ENCODE results near the gene ZNF536. TPM values are rescaled to one million over a fixed set of nuclear protein-coding genes. Genes with fewer than 3 reads are reported as not detected.

The ZNF536 gene
- total RNA-seq, 1 donor from 2014 or later, result 9.2 TPM

DNA sequence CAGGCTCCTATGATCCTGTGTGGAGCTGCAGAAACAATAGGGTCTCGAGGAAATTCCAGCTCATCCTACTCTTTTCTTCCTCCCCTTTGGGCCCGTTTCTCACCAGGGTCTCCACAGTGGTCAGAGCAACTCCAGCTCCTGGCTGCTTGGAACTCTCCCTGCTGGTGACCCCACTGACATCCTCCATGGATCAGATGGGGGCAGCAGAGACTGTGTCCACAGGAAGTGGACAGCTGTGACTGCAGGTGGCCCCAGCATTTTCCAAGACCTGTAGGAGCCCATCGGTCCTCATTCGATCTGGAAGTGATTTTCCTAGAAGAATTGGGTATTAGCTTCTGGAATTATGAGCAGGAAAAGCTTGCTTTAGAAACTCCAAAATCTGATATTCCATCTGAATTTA, 208.5 kb downstream of the ZNF536 start:
- peaks cover 27% of the 10 kb centered on the region for H3K27me3 Mint-ChIP-seq
- no peak overlapping the region for H3K4me3 Mint-ChIP-seq
- no peak for DNase-seq (ENCODE audit: extremely low spot score, unreplicated experiment)
- no peak overlapping the region for H3K27ac Mint-ChIP-seq
- H3K9me3 Mint-ChIP-seq, result peaks cover 2% of the 10 kb centered on the region
- TF ChIP-seq, protein P1, sequence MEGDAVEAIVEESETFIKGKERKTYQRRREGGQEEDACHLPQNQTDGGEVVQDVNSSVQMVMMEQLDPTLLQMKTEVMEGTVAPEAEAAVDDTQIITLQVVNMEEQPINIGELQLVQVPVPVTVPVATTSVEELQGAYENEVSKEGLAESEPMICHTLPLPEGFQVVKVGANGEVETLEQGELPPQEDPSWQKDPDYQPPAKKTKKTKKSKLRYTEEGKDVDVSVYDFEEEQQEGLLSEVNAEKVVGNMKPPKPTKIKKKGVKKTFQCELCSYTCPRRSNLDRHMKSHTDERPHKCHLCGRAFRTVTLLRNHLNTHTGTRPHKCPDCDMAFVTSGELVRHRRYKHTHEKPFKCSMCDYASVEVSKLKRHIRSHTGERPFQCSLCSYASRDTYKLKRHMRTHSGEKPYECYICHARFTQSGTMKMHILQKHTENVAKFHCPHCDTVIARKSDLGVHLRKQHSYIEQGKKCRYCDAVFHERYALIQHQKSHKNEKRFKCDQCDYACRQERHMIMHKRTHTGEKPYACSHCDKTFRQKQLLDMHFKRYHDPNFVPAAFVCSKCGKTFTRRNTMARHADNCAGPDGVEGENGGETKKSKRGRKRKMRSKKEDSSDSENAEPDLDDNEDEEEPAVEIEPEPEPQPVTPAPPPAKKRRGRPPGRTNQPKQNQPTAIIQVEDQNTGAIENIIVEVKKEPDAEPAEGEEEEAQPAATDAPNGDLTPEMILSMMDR (conservative IDR thresholded peaks at IDR 0.05), result no peak
- no peaks in the 10 kb centered on the region for H3K36me3 Mint-ChIP-seq
- H3K4me1 Mint-ChIP-seq (ENCODE audit: unreplicated experiment), result peaks cover 20% of the 10 kb centered on the region

DNA sequence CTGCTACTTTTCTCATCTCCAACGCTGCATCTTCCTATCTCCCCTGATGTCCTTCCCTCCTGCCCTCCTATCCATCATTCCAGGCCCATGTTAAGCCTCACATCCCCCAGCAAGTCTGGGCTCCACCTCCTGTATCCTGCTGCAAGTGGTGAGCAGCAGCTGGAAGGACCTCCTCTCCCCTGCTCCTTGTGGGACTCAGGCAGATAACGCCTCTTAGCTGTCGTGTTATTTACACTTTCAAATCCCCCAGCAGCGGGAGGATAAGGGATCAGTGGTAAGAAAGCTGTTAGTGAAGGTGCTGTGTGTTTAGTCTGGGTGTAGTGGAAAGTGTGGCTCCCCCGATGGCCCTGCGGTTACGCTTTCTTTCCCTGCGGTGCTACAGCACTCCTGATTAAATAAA, 211.9 kb downstream of the ZNF536 start:
- Mint-ChIP-seq H3K4me3 (no peak overlapping the region), H3K36me3 (no peaks in the 10 kb centered on the region), H3K27me3 (peaks cover 36% of the 10 kb centered on the region), H3K9me3 (peaks cover 7% of the 10 kb centered on the region), H3K27ac (no peak overlapping the region), H3K4me1 (ENCODE audit: unreplicated experiment) (peaks cover 4% of the 10 kb centered on the region)
- TF ChIP-seq, protein P1 (conservative IDR thresholded peaks at IDR 0.05), result no peak
- DNase-seq (ENCODE audit: extremely low spot score, unreplicated experiment), result no peak

GRCh38 chr19:30587869-30588268, 215.7 kb downstream of the ZNF536 start:
- Mint-ChIP-seq H3K27ac (no peak overlapping the region), H3K4me1 (ENCODE audit: unreplicated experiment) (peaks cover 4% of the 10 kb centered on the region), H3K36me3 (no peaks in the 10 kb centered on the region), H3K4me3 (no peak overlapping the region), H3K27me3 (peaks cover 32% of the 10 kb centered on the region), H3K9me3 (peaks cover 7% of the 10 kb centered on the region)
- TF ChIP-seq, protein P1 (conservative IDR thresholded peaks at IDR 0.05), result no peak
- DNase-seq (ENCODE audit: extremely low spot score, unreplicated experiment), result no peak

DNA sequence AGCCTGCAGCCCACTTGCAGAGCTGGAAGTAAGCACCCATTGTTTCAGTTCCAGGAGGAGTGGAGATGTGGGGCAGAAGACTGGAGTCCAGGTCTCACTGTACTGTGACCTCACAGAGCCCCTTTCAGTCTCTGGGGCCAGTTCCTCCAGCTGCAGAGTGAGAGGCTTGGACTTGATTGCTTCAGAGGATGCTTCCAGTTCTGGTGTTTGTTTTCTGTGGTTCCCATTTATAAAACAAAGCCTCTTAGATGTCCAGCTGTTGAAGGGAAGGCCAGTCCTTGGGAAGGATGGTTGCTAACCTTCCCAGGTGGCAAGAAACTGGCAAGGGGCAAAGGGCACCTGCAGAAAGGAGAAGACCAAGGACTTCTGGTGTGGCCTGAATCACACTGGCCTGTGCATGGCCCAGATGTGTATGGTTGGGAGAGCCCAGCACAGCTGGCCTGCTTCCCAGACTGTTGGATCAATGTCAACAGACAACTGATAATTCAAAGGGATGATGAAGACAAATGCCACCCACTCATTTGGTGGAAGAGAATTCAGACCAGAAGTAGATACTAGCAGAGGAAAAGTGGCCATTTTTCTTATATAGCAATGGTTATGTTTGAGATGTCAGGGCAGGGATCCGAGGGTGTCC, 218.5 kb downstream of the ZNF536 start:
- no peaks in the 10 kb centered on the region for H3K36me3 Mint-ChIP-seq
- H3K27ac Mint-ChIP-seq, result no peak overlapping the region
- TF ChIP-seq, protein P1 (conservative IDR thresholded peaks at IDR 0.05), result no peak
- H3K4me3 Mint-ChIP-seq, result no peak overlapping the region
- peaks cover 12% of the 10 kb centered on the region for H3K4me1 Mint-ChIP-seq (ENCODE audit: unreplicated experiment)
- peaks cover 20% of the 10 kb centered on the region for H3K27me3 Mint-ChIP-seq
- peaks cover 5% of the 10 kb centered on the region for H3K9me3 Mint-ChIP-seq
- no peak for DNase-seq (ENCODE audit: extremely low spot score, unreplicated experiment)

- no peaks in the 10 kb centered on the region for H3K36me3 Mint-ChIP-seq
- H3K4me1 Mint-ChIP-seq (ENCODE audit: unreplicated experiment), result peaks cover 23% of the 10 kb centered on the region
- TF ChIP-seq, protein P1 (conservative IDR thresholded peaks at IDR 0.05), result no peak
- H3K27ac Mint-ChIP-seq, result no peak overlapping the region
- no peaks in the 10 kb centered on the region for H3K9me3 Mint-ChIP-seq
- no peak overlapping the region for H3K4me3 Mint-ChIP-seq
- peaks cover 38% of the 10 kb centered on the region for H3K27me3 Mint-ChIP-seq
- DNase-seq (ENCODE audit: extremely low spot score, unreplicated experiment), result no peak
These were observed 221.2 kb downstream of the ZNF536 start for GRCh38 chr19:30593356-30593755.
